Coronary artery (tissue), 2 donors: Measurements from ENCODE around the gene POMGNT1.
"Not testable (repeated sequence)": the region's sequence is repeated elsewhere in the genome, so short reads cannot be mapped to it uniquely, and the experiment has no call there.

Experiments
- DNase-seq: peaks from one replicate; pipeline ENCODE4 v3.0.0-alpha.2; 2017; ENCODE audit warnings: low spot score
- H3K27ac ChIP-seq, 2 donors: fragments of 200-600 bp; sonication (generic); one replicate each; pipeline ENCODE4 v1.5.1; 2016 to 2019
- H3K4me3 ChIP-seq: fragments of 200-600 bp; sonication (generic); 2 replicates; pipeline ENCODE4 v1.5.1; 2016; ENCODE audit warnings: mild to moderate bottlenecking, moderate library complexity
- TF ChIP-seq, protein P1 (sequence below): fragments of 200-600 bp; sonication (generic); IDR thresholded peaks from one replicate; pipeline ENCODE4 v1.5.1; 2019; ENCODE audit warnings: antibody characterized with exemption

POMGNT1 gene

DNA sequence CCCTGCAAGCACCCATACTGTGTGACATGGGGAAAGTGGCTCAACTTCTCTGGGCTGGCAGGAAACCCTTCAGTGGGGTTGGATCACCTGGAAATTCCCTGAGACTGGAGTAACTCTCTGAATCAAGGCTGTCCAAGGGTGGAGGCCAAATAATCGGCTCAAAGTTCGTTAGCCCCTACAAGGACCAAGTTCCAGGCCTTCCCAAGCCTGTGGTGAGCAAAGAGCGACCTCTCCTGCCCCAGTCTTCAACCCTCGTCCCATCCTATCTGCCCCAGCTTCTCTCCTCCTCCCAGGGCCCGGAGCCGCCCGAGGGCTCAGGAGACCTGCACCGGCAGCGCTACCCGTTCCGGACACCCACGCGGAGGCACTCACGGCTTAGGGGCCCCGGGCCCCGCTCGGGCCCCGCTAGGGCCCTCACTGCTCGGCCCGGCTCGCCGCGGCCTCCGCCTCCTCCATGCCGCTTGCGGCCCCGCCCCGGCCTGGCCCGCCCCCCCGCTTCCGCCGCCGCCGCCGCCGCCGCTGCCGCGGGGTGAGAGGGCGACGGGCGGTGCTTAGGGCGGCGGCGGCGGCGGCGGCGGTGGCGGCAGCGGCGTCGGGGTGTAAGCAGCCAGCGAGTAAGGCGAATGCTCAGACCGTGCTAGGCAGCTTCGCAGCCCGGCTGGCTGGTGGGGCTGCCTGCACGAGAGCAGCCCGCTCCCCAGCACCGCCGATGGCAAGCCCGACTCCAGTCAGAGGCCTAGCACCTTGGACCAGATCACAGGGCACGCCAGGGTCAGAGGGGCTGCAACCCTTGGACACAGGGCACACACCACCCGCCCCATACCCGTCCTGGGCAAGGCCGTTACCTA is at the start of gene POMGNT1:
Gene POMGNT1, minus strand, starts transcription at position 471 of the 848 bp plus-strand sequence. CDS start 613 bp downstream, outside the sequence.
- Histone ChIP-seq H3K27ac (peak within 1 kb of the TSS; percentile 65 to 87), H3K4me3 (peak within 1 kb of the TSS; percentile 89)
- no peak for DNase-seq
- TF ChIP-seq, protein P1, sequence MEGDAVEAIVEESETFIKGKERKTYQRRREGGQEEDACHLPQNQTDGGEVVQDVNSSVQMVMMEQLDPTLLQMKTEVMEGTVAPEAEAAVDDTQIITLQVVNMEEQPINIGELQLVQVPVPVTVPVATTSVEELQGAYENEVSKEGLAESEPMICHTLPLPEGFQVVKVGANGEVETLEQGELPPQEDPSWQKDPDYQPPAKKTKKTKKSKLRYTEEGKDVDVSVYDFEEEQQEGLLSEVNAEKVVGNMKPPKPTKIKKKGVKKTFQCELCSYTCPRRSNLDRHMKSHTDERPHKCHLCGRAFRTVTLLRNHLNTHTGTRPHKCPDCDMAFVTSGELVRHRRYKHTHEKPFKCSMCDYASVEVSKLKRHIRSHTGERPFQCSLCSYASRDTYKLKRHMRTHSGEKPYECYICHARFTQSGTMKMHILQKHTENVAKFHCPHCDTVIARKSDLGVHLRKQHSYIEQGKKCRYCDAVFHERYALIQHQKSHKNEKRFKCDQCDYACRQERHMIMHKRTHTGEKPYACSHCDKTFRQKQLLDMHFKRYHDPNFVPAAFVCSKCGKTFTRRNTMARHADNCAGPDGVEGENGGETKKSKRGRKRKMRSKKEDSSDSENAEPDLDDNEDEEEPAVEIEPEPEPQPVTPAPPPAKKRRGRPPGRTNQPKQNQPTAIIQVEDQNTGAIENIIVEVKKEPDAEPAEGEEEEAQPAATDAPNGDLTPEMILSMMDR: no peak

- peak within 1 kb of the TSS; percentile 88 for H3K4me3 ChIP-seq
- TF ChIP-seq, protein P1: no peak
- DNase-seq: peak; percentile 98
Measured at GRCh38 chr1:46247436-46248121, 49.3 kb upstream of the POMGNT1 start, which contains the start of gene RAD54L. RAD54L (plus strand) TSS chr1:46247763; CDS start chr1:46248406, 643 bp downstream.

DNA sequence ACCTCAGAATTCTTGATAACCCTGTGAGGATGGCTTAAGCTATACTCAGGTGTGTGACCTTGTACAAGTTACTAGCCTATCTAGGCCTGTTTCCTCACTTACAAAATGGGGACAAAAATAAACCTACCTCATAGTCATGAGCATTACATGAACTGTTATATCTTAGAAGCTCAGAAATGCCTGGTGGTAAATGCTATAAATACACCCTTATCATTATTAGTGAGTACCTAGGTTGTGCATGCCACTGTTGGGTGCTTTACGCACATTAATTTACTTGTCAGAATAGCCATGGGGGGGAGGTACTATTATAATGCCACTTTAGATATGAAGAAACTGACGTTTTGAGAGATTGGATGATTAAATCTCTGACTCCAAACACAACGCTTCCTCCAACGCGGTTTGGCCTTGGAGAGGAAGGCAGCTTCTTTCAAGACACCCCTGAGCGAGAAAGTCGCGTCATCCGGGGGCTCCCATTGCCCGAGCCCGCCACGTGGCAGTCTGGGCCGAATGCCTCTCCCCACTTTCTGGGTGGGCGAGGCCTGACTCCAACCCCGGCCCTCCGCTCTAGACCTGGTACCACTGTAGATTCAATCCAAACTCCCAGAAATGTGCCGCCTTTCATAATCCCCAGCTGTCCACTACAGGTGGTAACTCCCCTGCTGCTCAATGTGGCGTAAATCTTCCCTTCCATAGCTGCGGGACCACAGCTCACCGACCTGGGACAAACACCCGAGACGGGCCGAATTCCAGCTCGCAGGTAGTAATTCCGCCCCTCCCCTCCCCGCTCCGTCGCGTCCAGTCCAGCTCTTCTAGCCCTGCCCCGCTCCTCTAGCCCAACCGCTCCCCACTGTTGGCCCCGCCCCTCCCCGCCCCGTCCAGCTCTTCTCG is 48.6 kb upstream of the POMGNT1 start:
- no peak for DNase-seq

More at GRCh38 chr1:46247436-46248121, 49.3 kb upstream of the POMGNT1 start, which contains the start of gene RAD54L:
- peak within 1 kb of the TSS; percentile 55 to 73 for H3K27ac ChIP-seq

DNA sequence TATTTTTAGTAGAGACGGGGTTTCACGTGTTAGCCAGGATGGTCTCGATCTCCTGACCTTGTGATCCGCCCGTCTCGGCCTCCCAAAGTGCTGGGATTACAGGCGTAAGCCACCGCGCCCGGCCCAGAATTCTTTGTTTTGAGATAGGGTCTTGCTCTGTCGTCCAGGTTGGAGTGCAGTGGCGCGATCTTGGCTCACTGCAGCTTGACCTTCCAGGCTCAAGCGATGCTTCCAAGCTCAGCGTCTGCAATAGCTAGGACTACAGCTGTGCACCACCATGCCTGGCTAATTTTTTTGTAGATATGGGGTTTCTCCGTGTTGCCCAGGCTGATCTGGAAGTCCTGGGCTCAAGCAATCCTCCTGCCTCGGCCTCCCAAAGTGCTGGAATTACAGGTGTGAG is 47.9 kb upstream of the POMGNT1 start:
- DNase-seq: not testable (repeated sequence)

More for the DNA sequence above, 48.6 kb upstream of the POMGNT1 start:
- Histone ChIP-seq H3K27ac (peak overlapping the region; percentile 55 to 73), H3K4me3 (peak overlapping the region; percentile 88)
- TF ChIP-seq, protein P1: no peak

GRCh38 chr1:46244656-46245371 is 46.6 kb upstream of the POMGNT1 start:
- no peak for DNase-seq
- TF ChIP-seq, protein P1: no peak
- no peak overlapping the region for H3K27ac ChIP-seq
- no peak overlapping the region for H3K4me3 ChIP-seq

More for the DNA sequence above, 47.9 kb upstream of the POMGNT1 start:
- not testable (repeated sequence) for H3K4me3 ChIP-seq, H3K27ac ChIP-seq

- H3K4me3 ChIP-seq, H3K27ac ChIP-seq, DNase-seq: not testable (repeated sequence)
Measured at GRCh38 chr1:46243831-46244230, 45.6 kb upstream of the POMGNT1 start.

GRCh38 chr1:46242918-46243317 is 44.7 kb upstream of the POMGNT1 start:
- H3K27ac ChIP-seq: no peak overlapping the region
- no peak overlapping the region for H3K4me3 ChIP-seq
- DNase-seq: no peak
- TF ChIP-seq, protein P1: no peak

- H3K27ac ChIP-seq, H3K4me3 ChIP-seq, DNase-seq: not testable (repeated sequence)
Measured at GRCh38 chr1:46241733-46242132, 43.5 kb upstream of the POMGNT1 start.

GRCh38 chr1:46238865-46239264 is 40.6 kb upstream of the POMGNT1 start:
- not testable (repeated sequence) for DNase-seq, H3K27ac ChIP-seq, H3K4me3 ChIP-seq
